ENCODE measurements around the gene DSCAML1.

Gene DSCAML1

GRCh38 chr11:117720061-117720511 lies 76.9 kb downstream of the DSCAML1 start:
- DNase-seq, result no peak

- no peak for DNase-seq
Observed at GRCh38 chr11:117719480-117719879, 77.5 kb downstream of the DSCAML1 start.

GRCh38 chr11:117717485-117718314 lies 79.3 kb downstream of the DSCAML1 start:
- DNase-seq, result no peak

- DNase-seq, result no peak
Observed at GRCh38 chr11:117716521-117717440, 80.2 kb downstream of the DSCAML1 start.

GRCh38 chr11:117715801-117716200 lies 81.2 kb downstream of the DSCAML1 start:
- DNase-seq, result no peak

GRCh38 chr11:117713538-117713991 lies 83.5 kb downstream of the DSCAML1 start:
- no peak for DNase-seq

GRCh38 chr11:117712530-117712929 lies 84.5 kb downstream of the DSCAML1 start:
- DNase-seq, result no peak

GRCh38 chr11:117711331-117711730 lies 85.7 kb downstream of the DSCAML1 start:
- DNase-seq, result no peak

- DNase-seq, result no peak
Observed at GRCh38 chr11:117710211-117710610, 86.8 kb downstream of the DSCAML1 start.

- no peak for DNase-seq
Observed at GRCh38 chr11:117706322-117706814, 90.6 kb downstream of the DSCAML1 start.

GRCh38 chr11:117705866-117706265 lies 91.2 kb downstream of the DSCAML1 start:
- DNase-seq, result no peak

- DNase-seq, result no peak
Observed at GRCh38 chr11:117704395-117705100, 92.5 kb downstream of the DSCAML1 start.

GRCh38 chr11:117702946-117703598 lies 93.9 kb downstream of the DSCAML1 start:
- DNase-seq, result no peak

GRCh38 chr11:117701781-117702180 lies 95.2 kb downstream of the DSCAML1 start:
- no peak for DNase-seq

- DNase-seq, result no peak
Observed at GRCh38 chr11:117700551-117700950, 96.5 kb downstream of the DSCAML1 start.

- DNase-seq, result no peak
Observed at GRCh38 chr11:117697319-117697718, 99.7 kb downstream of the DSCAML1 start.

- DNase-seq, result no peak
Observed at GRCh38 chr11:117696540-117696939, 100.5 kb downstream of the DSCAML1 start.

GRCh38 chr11:117693344-117693743 lies 103.7 kb downstream of the DSCAML1 start:
- DNase-seq, result no peak

GRCh38 chr11:117691516-117691915 lies 105.5 kb downstream of the DSCAML1 start:
- DNase-seq, result no peak

GRCh38 chr11:117691218-117691514 lies 105.8 kb downstream of the DSCAML1 start:
- DNase-seq, result no peak

- no peak for DNase-seq
Observed at GRCh38 chr11:117690484-117691217, 106.4 kb downstream of the DSCAML1 start.
